NCI-H748 treated with DMSO at 0.1 percent for 48 hours (cell line): Measurements from ENCODE around the gene GLRX5.

ENCODE experiments used
- DNase-seq: peaks from one replicate; lab custom pipeline; 2025; lab: John Stamatoyannopoulos, UW

Gene GLRX5

DNA sequence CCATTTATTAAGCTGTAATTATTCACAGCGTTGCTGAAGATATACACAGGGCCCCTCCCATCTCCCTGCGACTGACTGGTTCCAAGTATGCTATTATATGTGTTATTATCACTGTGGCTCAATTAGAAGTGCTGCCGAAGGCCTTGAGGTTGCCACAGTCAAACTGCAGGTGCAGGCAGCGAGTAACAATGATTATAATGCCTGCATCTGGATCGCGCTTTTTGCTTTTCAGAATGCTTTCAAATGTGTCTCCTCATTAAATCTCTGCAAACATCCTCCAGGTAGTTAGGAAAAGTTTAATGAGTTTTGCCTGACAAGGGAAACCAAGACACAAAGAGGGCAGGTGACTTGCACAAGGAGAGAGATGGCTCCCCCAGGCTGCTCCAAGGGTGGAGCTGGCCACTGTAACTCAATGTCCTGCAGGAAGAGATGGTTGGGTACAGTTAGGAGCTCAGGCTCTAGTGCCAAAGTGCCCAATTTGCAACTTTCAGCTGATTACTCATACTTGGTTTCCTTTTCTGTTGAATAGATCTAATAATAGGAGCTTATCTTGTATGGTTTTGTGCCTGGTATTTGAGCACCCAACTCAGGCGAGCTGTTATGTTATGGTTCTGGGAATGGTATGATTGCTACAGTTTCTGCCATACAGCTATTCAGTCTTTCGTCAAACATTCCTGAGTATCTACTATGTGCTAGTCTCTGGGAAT lies 16.7 kb upstream of the GLRX5 start:
- DNase-seq: peak; percentile 63

DNA sequence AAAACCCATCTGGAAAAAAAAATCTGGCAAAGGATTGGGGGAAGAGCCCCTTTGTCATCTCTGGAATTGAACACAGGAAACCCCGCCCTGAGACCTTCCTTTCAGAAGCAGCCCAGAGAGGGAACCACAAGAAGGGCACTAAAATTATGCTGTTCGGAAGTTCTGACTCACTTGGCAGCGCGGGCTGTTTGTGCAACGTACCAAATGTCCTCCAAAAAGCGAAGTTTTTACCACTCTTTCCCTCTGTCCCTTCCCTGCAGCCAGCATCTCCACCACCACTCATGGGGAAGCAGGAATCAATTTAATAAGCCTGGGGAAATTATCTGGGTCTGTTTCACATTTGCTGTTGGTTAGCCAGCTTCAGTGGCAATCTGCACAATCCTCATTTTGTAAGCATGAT lies 15.2 kb upstream of the GLRX5 start:
- no peak for DNase-seq

DNA sequence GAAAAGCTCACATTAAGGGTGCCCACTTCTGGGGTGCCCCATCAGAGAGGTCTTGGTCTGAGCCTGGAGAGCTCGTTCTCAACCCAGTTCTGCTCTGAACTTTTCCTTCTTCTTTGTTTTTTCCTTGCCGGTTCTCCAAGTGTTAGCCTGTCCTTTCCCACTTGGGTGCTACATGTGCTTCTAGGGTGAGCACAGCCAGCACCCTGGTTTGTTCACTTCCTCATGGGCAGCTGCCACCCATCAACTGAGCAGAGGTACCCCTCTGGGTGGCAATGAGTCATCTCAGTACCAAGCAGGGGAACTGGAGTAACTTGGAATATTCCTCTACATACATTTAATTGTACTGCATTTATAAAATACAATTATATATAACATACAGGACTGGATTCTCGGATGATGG lies 14.5 kb upstream of the GLRX5 start:
- DNase-seq: no peak

GRCh38 chr14:95521001-95521400 lies 13.8 kb upstream of the GLRX5 start:
- no peak for DNase-seq

- no peak for DNase-seq
These were observed 12.7 kb upstream of the GLRX5 start for GRCh38 chr14:95522116-95522515.

GRCh38 chr14:95522556-95522955 lies 12.3 kb upstream of the GLRX5 start:
- DNase-seq: no peak

DNA sequence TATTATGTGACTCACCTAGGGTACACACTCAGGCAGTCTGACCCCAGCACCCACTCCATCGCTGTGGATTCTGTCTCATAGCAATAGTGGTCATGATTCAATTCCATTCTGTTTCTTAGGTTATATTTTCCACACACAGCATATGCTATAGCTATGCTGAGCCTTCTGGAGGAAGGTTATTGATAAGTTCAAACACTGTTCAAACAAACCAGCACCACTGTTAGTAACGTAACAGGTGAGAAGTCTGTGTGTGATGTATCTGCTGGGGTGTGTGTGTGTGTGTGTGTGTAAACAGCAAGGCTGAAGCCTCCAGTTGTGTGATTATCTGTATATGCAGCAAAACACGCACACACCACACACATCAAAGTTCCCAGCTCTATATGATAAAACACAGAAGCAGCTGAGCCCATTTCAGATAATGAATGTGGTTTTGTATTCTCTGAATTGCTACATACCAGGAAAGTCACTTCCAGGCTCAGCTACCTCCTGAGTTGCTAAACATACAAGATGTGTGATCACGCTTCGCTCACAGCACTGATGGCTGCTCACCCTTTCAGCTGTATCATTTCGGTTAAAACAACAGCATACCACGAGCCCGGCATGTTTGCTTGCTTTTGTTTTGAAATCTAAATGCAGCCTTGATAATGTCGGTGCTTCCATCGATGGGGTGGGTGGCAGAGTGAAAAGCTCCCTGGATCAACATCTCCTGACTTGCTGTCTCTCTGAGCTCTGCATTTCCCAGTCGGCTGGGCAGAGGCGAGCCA lies 11.6 kb upstream of the GLRX5 start:
- no peak for DNase-seq

DNA sequence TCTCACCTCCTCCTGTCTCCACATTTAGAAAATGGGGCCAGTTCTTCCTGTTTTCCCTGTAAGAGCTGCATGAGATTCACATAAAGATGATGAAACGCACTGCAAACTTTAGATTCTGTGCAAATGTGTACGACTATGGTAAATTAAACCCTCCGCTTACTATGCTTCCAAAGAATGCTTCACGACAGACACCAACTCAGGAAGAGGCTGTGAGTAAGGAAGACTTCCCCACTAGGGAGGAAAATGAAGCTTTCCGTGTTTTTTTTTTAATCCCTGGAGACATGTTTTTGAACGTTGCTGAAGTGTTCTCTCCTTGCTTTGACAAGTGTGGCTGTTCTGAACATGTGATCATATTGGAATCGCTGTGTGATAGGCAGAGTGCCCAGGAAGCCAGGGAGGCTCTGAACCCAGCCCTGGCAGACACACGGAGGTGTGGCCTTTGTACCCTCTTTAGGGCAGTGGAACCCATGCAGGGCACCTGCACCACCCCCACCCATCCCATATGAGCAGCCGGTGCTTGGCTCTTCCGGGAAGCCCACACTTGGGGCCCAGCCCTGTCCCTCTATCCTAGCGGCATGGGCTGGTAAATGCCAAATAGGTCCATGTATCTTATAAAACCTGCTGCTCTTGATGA lies 10.9 kb upstream of the GLRX5 start:
- DNase-seq: no peak

GRCh38 chr14:95524706-95525512 lies 9.9 kb upstream of the GLRX5 start:
- no peak for DNase-seq

DNA sequence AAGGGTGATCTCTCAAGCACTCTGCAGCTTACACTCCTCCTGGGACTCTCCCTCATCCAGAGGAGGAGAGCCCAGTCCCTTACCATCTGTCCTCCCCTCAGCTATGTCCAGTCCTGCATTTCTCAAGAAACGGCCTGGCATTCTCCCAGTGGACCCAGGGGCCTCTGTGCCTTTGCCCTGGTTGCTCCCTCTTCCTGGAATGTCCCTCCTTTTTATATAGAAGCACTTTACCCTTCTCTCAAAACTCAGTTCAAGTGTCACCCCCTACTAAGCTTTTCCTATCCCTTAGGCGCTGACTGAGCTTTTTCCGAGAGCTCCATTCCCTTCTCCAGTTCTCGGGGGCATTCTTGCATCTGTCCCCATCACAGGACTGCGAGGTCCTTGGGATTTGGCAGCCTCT lies 8.9 kb upstream of the GLRX5 start:
- no peak for DNase-seq

DNA sequence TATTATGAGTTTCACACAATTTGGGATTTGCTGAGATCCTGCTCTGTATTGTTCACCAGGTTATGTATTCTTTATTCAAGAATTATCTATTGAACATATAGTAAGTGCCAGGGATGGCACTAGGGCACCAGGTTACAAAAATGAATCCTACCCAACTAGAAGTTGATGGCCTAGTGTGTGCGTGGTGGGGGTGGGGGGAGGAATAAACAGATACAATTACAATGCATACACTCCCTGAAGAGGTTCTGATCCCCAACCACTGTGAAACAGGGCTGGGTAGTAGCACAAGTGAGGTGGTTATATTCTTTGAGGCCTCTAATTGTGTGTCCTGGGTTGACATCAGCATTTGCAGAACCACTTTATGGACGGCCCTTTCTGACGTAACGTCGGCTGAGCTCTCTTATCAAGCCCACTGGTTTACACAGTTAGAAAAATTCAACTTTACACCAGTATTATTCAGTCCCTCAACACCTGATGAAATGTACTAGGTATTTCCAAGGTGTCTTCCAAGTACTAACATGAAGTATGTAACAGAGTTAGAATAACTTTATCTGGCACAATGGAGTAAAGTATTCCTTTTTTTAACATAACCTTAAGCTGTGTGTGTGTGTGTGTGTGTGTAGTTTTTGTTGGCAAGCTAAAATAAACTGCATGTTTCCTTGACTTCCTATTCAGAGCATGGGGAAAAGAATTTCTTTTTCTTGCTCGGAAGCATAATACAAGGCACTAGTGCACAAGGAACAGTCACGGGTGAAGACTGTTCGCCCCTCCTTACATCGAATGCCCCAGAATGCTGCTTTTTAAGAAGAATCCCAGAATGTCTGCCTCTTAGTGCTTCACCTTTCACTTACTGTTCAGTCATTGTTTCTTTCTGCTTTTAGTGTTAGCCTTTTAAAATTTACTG lies 8.1 kb upstream of the GLRX5 start:
- DNase-seq: no peak

DNA sequence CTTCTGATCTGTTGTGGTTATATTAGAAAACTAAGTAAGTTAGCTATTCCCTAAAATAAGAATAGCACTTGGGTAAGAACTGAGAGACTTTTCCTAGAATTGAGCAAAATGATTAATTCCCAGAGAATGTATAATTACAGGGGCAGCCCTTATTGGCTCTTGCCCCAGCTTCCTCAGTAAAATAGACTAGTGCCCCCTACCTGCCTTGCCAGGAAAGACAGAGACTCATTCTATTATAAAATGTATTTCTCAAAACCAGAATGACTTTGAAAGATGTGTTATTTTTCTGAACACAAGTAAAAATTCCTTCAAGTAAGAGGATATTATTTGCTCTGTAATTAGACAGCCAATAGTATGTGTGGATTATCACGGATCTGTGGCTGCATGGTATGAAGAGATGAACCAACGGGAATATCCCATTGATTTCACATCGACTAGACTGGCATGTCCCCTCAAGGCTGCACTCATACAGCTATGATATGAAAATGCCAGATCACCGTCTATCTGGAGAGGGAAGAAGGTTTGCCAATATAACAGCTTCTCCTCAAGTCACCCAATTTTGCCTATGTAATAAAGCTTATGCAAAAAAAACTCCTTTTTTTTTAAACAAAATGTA lies 7.4 kb upstream of the GLRX5 start:
- peak; percentile 27 for DNase-seq

- DNase-seq: no peak
These were observed 5.6 kb upstream of the GLRX5 start for GRCh38 chr14:95529216-95529615.

DNA sequence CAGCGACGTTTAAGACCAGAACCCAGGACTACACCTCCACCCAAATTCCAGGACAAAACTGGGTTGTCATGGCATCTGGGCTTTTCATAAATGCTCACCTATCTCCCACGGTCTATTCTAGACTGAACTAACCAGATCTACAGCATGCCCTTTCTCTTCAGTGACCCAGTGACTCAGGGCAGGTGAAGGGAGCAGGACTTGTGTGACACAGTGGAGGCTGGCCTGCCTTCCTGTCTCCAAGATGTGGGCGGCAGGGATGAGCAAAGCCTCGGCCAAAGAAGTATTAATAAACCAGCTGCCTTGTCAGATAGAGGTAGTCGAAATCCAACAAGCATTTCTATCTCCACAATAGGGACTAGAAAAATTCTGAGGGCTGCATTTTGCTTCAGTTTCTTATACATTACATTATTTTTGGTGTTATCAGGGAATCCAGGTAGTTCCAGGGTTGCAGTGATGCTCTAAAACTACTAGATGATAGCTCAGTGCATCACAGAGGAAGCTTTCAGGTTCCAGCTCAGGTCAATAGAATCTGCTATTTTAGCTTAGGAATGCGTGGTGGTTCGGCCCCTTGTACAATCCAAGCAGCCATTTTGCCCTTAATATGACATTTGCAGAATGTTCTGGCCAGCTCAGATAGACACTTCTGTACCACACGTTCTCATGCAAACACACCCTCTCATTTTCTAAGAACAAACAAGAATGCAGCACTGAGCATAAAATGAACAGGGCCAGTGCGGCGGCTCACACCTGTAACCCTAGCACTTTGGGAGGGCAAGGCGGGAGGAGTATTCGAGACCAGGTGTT lies 4.2 kb upstream of the GLRX5 start:
- DNase-seq: no peak

- no peak for DNase-seq
These were observed 3.4 kb upstream of the GLRX5 start for GRCh38 chr14:95531473-95531872.

- DNase-seq: no peak
These were observed 2.9 kb upstream of the GLRX5 start for GRCh38 chr14:95531969-95532368.

- DNase-seq: peak; percentile 89
These were observed 1.4 kb upstream of the GLRX5 start for GRCh38 chr14:95533391-95533821.

DNA sequence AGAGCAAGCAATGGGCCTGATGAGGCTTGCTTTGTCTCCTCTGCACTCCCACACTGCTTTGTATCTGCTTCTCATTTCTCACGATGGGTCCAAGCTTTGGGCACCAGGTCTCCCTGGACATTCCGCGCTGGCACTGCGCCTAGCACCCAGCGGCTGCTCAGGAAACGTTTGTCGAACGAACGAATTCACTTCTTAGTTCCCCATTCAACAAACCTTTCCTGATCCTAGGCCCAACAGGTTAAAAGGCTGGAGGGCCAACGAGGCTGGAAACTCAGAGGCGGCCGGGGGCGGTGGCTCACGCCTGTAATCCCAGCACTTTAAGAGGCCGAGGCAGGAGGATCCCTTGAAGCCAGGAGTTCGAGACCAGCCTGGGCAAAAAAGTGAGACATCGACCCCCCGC lies 1.0 kb upstream of the GLRX5 start:
- DNase-seq: no peak

GRCh38 chr14:95535226-95536021 lies 574 bp downstream of the GLRX5 start:
- no peak for DNase-seq
